ENCODE data around the gene IPO13.

The IPO13 gene

GRCh38 chr1:44012941-44013609 is 66.3 kb downstream of the IPO13 start:
- DNase-seq (ENCODE audit: low read depth) = no peak
- H3K4me3 ChIP-seq (ENCODE audit: low read depth, low read length) = no peak overlapping the region
- TF ChIP-seq CTCF (conservative IDR thresholded peaks at IDR 0.05; ENCODE audit: low read depth, low read length) = no peak

DNA sequence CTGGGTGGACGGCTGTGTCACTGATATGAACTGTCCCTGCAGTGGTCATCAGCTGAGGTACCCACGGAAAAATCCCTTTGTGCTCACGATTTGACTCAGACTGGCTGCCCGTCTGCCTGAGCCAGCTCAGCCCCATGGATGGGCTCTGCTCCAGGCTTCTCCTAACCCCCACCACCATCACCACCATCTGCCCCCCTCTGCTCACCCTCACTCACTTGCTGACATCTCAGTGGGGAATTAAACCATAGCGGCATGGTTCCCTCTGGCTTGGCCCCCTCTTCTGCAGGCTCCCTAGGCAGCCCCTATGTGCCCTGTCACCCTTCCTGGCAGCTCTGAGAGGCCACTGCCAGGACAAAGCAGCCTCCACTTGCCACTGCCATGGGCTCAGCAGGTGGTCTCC is 67.2 kb downstream of the IPO13 start:
- TF ChIP-seq CTCF (conservative IDR thresholded peaks at IDR 0.05; ENCODE audit: low read depth, low read length) = no peak
- no peak overlapping the region for H3K4me3 ChIP-seq (ENCODE audit: low read depth, low read length)
- no peak for DNase-seq (ENCODE audit: low read depth)

- no peak for DNase-seq (ENCODE audit: low read depth)
These were observed 67.8 kb downstream of the IPO13 start for GRCh38 chr1:44014365-44015104.

DNA sequence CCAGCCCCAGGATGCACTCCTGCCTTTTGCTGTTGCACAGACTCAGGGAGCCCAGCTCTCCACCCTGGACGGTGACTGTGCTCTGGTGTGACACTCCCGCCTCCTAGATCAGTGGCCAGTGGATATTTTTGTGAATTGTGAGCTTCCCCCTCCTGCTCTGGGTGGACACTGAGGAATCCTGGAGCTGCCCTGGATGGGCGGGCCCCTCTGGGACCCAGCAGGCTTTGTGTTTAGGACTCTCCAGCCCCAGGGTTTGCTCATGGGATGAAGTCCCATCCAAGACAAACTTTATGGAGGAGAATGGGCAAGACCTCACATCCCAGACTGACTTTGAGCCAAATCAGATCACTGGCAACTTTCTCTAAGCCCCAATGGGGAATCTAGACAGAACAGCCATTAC is 68.5 kb downstream of the IPO13 start:
- TF ChIP-seq CTCF (conservative IDR thresholded peaks at IDR 0.05; ENCODE audit: low read depth, low read length) = no peak
- no peak overlapping the region for H3K4me3 ChIP-seq (ENCODE audit: low read depth, low read length)
- no peak for DNase-seq (ENCODE audit: low read depth)

More at GRCh38 chr1:44014365-44015104, 67.8 kb downstream of the IPO13 start:
- TF ChIP-seq CTCF (conservative IDR thresholded peaks at IDR 0.05; ENCODE audit: low read depth, low read length) = no peak
- H3K4me3 ChIP-seq (ENCODE audit: low read depth, low read length) = no peak overlapping the region

DNA sequence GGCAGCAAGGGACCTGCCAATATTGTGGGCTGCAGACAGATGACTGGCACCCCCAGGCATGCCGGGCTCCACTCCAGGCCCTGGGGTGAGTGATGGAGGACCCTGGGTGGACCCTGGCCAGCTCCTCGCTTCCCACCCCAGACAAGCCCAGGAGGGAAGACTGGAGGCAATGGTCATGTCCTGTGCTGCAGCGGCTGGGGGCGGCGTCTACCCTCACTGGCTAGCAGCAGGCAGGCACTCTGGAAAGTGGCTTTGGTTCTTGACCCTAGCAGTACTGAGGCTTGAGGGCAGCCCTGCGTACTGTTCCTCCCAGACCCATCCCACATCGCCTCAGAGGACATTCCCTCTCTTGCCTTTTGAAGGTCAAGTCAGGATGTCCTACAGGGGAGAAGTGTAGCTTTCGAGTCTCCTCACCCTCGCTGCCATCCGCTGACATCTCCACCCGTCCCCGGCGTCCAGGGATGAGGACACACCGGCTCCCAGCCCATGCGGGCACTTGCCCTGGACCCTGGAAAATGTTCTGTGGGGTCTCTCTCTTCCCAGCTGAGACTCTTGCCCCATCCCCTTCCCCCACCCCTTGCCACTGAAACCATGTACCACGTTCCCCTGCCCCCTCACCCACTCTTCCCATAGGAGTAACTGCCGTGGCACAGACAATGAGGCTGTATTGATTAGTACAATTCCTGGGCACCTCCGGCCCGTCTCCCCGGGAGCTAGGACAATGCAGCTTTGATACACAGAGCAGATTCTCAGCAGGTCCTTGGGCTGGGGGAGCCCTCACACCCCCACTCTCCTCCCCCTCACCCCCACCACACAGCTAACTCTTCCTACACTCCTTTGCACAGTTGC is 69.5 kb downstream of the IPO13 start:
- TF ChIP-seq CTCF (conservative IDR thresholded peaks at IDR 0.05; ENCODE audit: low read depth, low read length) = no peak
- H3K4me3 ChIP-seq (ENCODE audit: low read depth, low read length) = no peak overlapping the region
- no peak for DNase-seq (ENCODE audit: low read depth)

- no peak for TF ChIP-seq CTCF (conservative IDR thresholded peaks at IDR 0.05; ENCODE audit: low read depth, low read length)
- no peak for DNase-seq (ENCODE audit: low read depth)
- H3K4me3 ChIP-seq (ENCODE audit: low read depth, low read length) = no peak overlapping the region
These were observed 70.2 kb downstream of the IPO13 start for GRCh38 chr1:44016890-44017400.
